ENCODE measurements around the gene ASPA.

GRCh38 chr17:3474212-3474611, 1.6 kb upstream of the ASPA start:
- TF ChIP-seq CTCF (IDR thresholded peaks at IDR 0.05; ENCODE audit: poor library complexity), result no peak
- no peak for TF ChIP-seq EZH2 (IDR thresholded peaks at IDR 0.05; ENCODE audit: borderline replicate concordance)
